Measurements from ENCODE around the gene CCDC148.

- TF ChIP-seq MXI1 (IDR thresholded peaks at IDR 0.05; ENCODE audit: low read depth, low read length) (no peak), CTCF (IDR thresholded peaks at IDR 0.05 in 2 of 3, conservative IDR thresholded peaks at IDR 0.05 in 1 of 3; ENCODE audit: control insufficient read depth in 2 of 3, extremely low read depth in 1 of 3, insufficient read depth in 1 of 3, low read depth in 3 of 3, low read length in 3 of 3) (no peak), CBFB (IDR thresholded peaks at IDR 0.05; ENCODE audit: low read depth) (no peak), ELK1 (IDR thresholded peaks at IDR 0.05; ENCODE audit: low read depth, low read length) (no peak), POLR2A (IDR thresholded peaks at IDR 0.05; ENCODE audit: low read depth, low read length) (no peak), SMAD1 (IDR thresholded peaks at IDR 0.05; ENCODE audit: low read depth, partially characterized antibody) (no peak), ZNF384 (IDR thresholded peaks at IDR 0.05; ENCODE audit: borderline replicate concordance, low read depth, low read length) (no peak), POLR2AphosphoS2 (IDR thresholded peaks at IDR 0.05; ENCODE audit: low read depth, low read length) (no peak), EP300 (IDR thresholded peaks at IDR 0.05; ENCODE audit: borderline replicate concordance in 1 of 2, control insufficient read depth in 1 of 2, low read depth in 2 of 2, low read length in 2 of 2) (no peak), BCL11A (IDR thresholded peaks at IDR 0.05; ENCODE audit: low read depth, low read length) (no peak), HDAC6 (IDR thresholded peaks at IDR 0.05; ENCODE audit: unreplicated experiment) (no peak), CUX1 (IDR thresholded peaks at IDR 0.05; ENCODE audit: insufficient replicate concordance, low read depth, low read length) (no peak), NFIC (IDR thresholded peaks at IDR 0.05; ENCODE audit: low read depth, low read length) (no peak), PAX8 (IDR thresholded peaks at IDR 0.05) (no peak)
Observed at GRCh38 chr2:158135096-158135495, 321.5 kb downstream of the CCDC148 start.
